Activated T-helper 9 cell treated with anti-CD3 and anti-CD28 coated beads, Interleukin-2, amount 50 U/mL, for 16 hours (primary cell): ENCODE results near the gene CMSS1.
"Not testable (repeated sequence)": the region's sequence is repeated elsewhere in the genome, so short reads cannot be mapped to it uniquely, and the experiment has no call there.

Experiments
- DNase-seq: peaks from one replicate; pipeline ENCODE4 v3.0.0-alpha.2; 2020; ENCODE audit warnings: low read depth

The CMSS1 gene

DNA sequence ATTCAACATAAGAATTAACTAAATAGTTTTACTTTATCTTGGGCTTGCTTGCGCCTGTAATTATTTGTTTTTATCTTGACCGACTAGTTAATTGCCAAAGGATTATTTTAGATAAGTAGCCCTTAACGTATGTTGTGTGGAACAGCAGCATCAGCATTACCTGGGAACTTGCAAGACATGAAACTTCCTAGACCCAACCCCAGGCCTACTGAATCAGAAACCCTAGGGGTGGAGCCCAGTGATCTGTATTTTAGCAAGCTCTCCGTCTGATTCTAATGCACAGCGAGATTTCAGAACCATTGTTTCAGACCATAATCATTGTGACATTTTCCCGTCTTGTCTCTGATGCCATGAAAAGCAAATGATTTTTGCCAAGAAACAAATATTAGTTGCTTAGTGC, 265.5 kb downstream of the CMSS1 start:
- DNase-seq = no peak

DNA sequence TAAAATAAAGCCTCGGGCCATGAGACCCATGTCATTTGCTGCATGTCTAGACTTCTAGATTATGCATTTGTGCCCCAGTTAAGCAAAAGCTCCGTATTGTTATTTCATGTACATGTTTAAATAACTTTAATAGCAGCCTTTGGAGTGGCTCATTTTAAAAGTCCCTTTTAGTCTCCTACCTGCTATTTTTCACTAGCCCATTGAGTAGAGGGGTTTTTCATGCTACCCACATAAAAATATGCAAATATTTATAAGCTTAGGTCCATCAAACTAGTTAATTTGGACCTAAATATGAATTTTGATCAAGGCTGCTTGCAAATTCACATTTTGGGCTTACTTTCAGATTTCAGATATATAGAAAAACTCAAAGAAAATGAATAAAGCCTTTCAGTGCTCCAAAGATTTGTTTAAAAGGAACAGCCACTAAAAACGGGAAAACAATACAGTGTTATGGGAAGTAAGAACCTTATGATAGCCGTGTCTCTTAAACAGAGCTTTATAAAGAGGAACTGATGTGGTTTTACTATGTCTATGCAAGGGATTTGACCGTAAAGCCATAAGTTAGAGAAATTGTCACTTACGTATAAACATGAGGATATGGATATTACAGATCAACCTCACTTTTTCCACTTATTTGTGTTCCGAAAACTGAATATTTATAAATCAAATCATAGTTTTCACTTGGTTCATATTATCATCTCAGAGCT, 266.6 kb downstream of the CMSS1 start:
- no peak for DNase-seq

DNA sequence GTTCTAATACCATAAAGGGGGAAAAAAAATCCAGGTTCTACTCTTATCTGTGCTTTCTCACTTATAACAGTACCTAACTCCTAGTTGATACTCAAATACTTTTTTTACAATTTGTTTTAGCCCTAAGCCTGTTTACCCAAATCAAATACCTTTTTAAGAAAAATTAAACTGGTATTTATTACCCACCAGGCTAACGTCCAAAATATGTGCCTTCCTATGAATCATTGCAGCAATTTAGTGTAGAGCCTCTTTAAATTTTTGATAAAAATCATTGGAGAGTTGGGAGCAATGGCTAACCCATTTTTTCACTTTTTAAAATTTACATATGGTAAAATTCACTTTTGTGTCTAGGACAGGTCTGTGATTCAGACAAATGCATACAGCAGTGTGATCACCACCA, 268.7 kb downstream of the CMSS1 start:
- no peak for DNase-seq

DNA sequence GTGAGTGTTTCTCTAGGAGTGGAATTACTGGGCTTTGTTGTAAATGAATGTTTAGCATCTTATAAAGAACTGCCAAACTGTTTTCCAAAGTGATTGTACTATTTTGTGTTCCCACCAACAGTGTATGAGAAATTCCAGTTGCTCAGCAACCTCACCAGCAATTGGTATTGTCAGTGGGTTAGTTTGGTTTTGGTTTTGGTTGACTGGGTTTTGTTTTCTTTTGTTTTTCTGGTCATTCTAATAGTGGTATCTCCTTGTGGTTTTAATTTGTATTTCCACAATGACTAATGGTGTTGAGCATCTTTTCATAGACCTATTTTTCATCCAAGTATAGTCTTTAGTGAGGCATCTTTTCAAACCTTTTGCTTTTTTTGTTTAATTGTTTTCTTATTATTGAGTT, 269.5 kb downstream of the CMSS1 start:
- DNase-seq = no peak

DNA sequence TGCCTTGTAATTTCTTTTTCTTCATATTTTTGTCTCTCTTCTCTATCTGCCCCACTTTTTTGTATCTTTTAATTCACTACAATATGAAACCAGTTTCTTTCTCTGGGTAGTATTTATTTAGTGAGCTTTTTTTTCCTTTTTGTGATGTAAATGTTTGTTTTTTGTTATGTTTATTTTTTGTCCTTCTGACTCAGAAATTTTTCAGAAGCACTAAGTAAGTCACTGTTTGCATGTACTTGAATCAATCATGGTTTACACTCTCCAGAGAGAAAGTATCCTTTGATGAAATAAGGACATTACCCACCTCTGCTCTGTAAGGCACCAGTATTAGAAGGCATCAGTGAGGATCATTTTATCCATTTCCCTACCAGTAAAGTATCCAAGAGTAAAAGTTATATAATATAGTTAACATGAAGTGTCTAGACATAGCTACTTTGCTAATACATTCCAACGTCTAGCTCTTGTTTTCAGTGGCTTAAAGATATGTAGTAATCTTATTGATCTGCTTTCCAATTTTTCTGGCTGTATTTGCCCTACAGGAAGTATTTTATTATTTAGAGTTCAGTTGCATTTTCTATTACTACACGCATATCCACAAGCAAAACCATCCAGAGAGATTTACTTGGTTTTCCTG, 271.2 kb downstream of the CMSS1 start:
- DNase-seq = no peak

DNA sequence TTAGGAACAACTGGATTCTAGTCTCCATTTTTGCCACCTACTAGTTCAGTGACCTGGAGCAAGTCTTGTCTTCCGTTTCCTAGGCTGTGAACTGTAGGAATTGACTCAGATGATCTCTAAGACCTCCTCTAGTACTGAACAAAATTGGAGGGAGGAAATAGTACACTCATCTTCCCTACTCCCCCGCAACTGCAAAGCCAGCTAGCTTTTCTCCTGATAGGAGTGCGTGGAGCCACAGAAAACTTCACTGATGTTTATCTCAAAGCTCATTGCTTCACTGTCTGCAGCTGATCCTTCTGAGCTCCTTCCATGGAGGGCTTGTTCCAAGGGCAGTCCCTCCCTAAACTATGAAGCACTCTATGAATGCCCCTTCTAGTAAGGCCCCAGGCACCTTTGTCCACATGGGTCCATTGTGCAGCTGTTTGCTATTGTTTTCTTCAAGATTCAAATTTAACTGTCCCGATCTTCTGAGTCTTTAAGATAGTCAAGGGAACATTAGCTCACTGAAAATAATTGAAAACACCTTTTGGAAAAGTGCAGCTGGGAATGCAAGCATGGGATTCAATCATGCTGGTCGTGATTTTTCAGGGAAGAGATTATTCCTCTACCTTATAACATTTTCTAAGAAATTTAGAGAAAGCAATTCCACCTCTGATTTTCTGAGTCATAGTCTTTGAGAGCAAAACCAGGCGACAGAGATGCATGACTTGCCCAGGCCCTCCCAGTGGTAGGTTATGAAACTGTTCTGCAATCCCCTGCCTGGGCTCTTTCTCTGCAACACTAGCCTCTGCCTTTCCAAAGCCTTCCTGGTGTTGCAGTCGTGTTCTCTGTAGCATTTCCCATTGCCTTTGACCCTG, 272.4 kb downstream of the CMSS1 start:
- DNase-seq = no peak

DNA sequence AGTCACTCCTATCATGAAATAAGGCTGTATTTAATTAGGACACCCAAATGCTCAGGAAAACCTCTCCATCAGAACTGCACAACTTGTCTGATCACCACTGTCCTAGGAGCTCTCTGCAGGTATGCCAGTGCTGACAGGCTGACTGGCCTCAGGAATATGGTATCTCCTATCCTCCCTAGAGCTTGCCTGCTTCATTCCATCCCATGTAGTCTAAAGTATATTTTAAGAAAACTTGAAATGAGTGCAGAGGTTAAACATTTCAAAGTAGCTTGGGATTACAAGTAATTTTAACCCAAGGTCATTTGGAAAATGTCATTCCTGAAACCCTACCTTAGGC, 273.0 kb downstream of the CMSS1 start:
- no peak for DNase-seq

DNA sequence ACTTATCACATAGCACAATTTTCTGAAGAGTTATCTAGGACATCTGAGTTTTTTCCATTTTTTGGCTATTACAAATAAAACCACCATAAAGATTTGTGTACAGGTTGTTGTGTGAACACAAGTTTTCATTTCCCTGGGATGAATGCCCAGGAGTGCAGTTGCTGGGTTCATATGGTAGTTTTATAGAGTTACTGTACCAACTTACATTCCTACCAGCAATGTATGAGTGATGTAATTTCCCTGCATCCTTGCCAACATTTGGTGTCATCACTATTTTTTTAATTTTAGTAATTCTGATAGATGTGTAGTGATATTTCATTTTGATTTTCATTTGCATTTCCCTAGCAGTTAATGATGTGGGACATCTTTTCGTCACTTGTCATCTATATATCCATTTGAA, 276.2 kb downstream of the CMSS1 start:
- no peak for DNase-seq

DNA sequence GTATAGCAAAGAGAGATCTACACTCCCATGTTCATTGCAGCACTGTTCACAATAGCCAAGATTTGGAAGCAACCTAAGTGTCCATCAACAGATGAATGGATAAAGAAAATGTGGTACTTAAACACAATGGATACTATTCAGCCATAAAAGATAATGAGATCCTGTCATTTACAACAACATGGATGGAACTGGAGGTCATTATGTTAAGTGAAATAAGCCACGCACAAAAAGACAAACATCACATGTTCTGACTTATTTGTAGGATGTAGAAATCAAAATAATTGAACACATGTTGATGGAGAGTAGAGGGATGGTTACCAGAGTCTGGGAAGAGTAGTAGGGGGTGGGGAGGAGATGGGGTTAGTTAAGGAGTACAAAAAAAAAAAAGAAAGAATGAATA, 278.6 kb downstream of the CMSS1 start:
- DNase-seq = not testable (repeated sequence)

DNA sequence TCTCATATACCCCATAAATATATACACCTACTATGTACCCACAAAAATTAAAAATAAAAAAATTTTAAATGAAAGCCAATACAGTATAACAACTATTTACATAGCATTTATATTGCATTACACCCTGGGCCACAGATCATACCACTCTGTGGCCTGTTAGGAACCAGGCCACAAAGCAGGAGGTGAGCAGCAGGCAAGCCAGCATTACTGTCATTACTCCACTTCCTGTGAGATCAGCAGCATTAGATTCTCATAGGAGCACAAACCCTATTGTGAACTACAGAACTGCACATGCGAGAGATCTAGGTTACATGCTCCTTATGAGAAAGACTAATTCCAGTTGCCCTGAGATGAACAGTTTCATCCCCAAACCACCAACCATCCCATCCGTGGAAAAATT, 279.2 kb downstream of the CMSS1 start:
- no peak for DNase-seq

DNA sequence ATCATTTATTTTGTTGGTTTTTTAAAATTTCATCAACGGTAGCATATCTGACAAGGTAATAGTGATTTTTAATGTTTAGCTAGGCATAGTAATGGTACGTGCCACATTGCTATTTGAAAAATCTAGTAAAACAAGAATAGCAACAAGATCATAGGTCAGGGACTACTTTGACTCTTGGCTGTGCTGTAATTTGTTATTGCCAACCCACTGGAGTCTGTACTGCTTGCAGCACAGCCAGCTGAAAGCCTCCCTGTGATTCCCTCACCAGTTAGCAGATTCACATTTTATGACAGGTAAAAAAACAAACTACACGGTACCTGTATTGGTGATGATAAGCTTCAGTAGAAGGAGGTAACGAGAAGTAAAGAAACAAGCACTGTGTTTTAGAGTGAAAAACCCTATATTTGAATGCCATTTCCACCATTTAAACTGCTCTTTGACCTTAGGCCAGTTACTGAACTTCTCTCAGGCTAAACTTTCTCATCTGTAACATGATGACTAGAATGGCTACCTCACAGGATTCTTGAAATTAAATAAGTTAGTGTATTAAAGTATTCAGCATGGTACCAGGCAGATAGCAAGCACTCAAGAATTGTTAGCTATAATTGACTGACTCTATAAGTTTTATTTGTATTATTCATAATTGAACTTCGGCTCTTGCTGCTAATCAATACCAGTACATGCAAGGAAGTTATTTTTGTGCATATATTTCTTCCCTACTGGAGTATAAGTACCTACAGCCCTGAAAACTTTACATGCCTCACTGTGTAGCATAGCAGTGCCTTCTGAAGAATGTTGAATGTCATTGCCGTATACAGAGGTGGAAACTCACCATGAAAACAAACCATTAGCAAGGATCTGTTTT, 280.5 kb downstream of the CMSS1 start:
- DNase-seq = no peak

DNA sequence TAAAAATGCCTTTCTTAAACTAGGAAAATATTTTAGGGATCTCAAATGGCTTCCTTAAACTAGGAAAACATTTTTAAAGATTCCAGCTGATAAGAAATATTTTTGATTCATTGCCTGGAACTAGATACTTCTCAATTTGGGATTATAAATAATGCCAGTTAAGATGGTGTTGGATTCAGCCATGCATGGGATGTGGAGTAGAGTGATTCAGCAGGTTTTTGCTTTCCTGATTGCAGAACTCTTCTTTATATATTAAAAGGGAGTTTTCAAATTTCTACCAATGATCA, 281.1 kb downstream of the CMSS1 start:
- DNase-seq = no peak

DNA sequence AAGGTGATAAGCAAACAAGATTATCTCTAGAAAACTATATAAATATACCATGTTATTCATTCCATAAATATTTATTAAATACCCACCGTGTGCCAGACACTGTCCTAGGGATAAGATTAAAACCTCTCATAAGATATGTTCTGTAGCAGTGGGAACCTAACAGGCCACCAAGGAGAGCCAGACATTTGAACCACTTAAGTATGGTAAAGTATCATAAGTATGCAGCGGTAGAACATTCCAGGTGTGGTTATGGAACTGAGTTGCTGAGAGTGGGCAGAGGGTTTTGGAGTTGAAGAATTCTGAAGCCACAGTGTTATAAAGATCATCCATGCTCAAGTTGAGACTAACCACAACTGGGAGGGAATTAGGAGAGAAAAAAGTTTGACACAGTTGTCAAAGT, 282.0 kb downstream of the CMSS1 start:
- no peak for DNase-seq

DNA sequence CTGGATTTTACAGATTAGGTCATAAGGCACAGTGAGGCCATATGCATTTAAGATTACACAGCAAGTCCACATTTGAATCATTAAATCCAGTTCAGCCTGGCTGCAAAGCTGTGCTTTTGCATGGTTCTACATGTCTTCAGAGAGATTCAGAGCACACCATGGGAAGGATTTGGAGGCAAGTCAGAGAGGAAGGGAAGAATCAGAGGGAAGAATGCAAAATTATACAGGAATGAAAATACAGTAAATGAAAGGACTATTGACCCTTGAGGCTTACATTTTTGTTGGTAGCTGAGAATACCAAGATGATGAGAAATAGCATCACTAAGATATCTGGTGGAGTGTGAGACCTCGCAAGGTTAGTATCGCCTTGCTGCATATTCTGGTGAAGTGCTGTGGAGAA, 282.8 kb downstream of the CMSS1 start:
- DNase-seq = no peak

DNA sequence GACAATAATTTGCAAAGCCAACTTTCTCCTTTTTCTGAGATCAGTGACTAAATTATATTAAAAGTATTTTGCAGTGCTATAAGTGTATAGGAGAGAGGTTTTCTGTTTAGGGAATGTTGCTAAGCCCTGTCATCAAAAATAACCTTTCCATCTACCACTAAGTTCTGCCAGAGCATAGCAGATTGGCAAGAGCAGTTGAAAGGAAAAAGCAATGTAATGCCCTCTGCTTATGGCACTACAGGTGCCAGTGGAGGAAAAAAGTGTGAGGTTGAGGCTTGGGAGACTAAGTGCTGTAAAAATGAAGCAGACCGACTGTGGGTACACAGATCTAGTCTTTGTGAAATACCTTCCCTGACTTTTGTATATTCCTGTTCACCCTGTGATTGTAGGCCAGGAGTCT, 285.1 kb downstream of the CMSS1 start:
- DNase-seq = no peak

DNA sequence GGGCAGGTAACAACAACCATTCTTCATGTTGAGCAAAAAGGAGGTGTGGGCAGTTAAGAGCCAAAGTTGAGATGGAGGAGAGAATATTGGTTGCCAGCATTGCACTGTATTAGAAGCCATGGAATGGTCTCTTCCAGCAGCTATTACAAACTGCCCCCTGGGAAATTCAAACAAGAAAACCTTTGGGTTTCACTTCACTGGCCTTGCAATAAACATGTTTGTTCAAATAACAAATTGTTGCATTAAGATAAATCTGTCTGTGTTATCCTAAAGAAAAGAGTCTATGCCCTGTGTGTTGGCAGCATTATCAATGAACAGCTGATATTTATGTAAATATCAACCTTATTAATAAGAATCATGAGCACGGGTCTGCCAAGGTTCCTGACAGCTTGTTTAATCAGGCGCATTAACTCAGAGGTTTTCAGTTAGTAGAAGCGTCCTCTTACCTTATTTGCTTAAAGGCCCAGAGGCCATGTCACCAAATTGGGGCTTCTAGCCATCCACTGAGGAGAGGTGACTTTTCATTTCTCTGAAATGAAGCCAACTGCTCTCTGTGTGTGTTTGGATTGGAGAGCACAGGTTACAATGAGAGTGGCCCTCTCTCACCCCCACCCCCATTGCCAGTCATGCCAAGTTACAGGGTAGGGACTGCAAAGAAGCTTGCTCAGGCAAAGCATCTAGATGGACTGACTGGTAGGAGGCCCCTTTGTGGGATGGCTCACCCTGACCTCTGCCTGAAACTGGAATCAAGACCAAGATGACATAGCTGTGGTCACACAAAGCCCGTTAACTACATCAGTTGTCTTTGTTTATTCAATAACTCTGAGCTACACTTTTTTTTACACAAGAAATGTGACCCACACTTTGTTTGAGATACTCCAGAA, 286.1 kb downstream of the CMSS1 start:
- DNase-seq = no peak

DNA sequence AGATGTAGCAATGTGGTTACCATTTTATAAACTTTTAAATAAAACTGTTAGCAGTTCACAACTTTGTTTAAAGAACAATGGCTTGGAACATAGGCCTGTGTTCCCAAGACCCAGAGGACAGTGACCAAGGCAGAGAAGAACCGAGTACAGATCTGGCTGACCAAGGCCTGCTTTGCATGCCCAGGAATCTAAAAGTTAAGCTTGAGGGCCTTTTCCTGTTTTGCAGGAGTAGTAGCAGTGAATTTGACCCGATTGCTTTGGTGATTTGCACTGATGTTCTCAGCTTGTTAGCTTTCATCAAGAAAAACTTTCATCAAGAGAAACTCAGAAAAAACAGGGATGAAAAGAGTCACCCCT, 286.8 kb downstream of the CMSS1 start:
- no peak for DNase-seq

DNA sequence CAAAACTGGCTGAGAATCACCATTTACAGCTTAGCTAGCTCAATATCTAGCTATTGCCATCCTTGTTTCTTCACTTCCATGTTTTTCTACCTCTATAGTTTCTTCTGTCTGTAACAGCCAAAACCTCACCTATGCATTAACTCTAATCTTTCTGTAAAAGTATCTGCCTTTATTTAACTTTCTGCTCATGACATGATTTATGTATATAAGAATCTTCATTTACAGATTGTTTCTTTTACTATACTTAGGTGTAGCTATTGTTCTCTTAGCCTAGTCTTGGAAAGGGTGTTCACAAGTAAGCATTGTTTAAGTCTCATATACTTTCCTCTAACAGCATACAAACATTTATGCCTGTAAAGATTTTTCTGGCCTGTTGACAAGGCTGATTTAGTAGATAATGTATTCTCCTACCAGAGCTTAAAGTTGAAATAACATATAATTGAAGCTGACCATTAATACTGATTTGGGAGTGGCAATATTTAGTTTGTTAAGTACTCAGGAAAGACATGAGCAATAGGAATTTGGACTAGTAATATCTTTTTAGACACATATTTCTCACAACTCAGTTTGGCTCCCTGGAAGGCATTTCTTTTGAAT, 287.3 kb downstream of the CMSS1 start:
- DNase-seq = no peak

DNA sequence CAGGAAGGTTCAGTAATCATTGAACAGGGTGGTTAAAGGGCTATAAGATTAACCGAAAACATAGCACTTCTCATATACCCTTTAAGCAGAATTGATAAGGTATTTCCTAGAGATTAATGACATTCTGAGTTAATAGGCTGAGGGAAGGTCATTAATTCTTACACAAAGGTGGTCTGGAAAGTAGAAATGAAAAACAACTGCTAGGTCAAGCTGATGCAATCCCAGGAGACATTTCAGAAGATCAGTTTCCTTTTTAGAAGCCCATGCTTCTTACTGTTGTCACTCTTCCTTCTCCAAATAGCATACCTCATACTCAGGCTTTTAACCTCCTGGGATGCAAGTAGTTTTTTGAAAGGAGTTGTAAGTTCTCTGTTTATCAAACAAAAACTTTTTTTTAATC, 287.8 kb downstream of the CMSS1 start:
- no peak for DNase-seq

DNA sequence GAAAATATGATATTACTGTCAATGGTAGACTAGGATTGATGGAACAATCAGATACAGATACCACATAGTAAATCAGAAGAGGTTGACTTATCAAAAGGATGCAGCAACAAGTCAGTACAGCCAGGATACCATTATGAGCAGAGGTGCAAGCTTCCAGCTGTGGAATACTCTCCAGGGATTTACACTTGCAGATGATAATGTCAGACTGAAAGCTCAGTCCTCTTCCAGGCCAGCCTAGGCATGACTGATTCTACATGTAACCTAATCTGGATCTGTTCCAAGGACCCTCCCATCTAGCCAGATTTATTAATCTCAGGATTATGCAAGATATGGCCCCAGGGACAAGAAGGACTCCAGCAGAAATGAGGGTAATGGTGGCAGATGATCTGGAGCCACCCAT, 288.4 kb downstream of the CMSS1 start:
- DNase-seq = no peak

DNA sequence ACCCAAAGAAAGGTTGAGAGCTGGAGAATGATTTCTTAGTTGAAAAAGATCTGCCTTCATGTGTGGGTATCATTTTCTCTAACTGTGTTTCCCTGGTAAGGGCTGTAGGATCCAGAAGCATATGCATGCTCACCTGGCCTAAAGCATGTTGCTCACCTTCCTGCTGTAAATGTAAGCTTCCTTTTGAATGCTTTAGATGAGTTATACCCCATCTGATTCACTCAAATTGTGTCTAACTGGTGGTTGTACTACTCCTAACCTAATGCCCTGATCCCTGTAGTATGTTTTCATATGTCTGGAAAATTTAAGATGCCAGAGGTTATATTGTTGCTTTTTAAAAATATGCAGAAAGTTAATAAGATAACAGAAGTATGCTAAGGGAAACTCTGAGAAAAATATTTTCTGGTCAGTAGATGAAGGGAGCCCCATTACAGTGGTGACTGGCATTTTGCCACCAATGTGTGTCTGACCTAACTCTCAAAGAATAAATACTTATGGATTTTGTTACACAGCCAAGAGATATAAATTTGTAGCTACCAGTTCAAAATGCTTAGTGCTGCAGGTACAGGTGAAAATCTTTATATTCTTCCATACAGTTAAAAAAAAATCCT, 289.0 kb downstream of the CMSS1 start:
- DNase-seq = no peak
